ENCODE measurements around the gene KCNH4.

The KCNH4 gene

GRCh38 chr17:42117397-42118125 is 63.4 kb downstream of the KCNH4 start:
- DNase-seq (ENCODE audit: low spot score), result no peak

- peak; percentile 84 for DNase-seq (ENCODE audit: low spot score)
Observed at GRCh38 chr17:42116705-42117396, 64.1 kb downstream of the KCNH4 start.

- DNase-seq (ENCODE audit: low spot score), result no peak
Observed at GRCh38 chr17:42114118-42114517, 66.8 kb downstream of the KCNH4 start.

- no peak for DNase-seq (ENCODE audit: low spot score)
Observed at GRCh38 chr17:42113293-42114069, 67.5 kb downstream of the KCNH4 start.

- no peak for DNase-seq (ENCODE audit: low spot score)
Observed at GRCh38 chr17:42112552-42113176, 68.3 kb downstream of the KCNH4 start, which contains the start of gene DHX58. DHX58 (minus strand) TSS chr17:42112714; CDS start chr17:42111892, 822 bp downstream.

- no peak for DNase-seq (ENCODE audit: low spot score)
Observed at GRCh38 chr17:42111871-42112551, 68.9 kb downstream of the KCNH4 start.

GRCh38 chr17:42111265-42111636 is 69.7 kb downstream of the KCNH4 start:
- no peak for DNase-seq (ENCODE audit: low spot score)

- DNase-seq (ENCODE audit: low spot score), result no peak
Observed at GRCh38 chr17:42110301-42111264, 70.4 kb downstream of the KCNH4 start.

GRCh38 chr17:42109086-42109485 is 71.9 kb downstream of the KCNH4 start:
- DNase-seq (ENCODE audit: low spot score), result no peak

GRCh38 chr17:42107597-42108576 is 73.1 kb downstream of the KCNH4 start:
- DNase-seq (ENCODE audit: low spot score), result no peak

GRCh38 chr17:42107124-42107523 is 73.8 kb downstream of the KCNH4 start:
- no peak for DNase-seq (ENCODE audit: low spot score)

Measured in HuH-7.5 (cell line).